ENCODE results near the gene CELF4. TPM values are rescaled to one million over a fixed set of nuclear protein-coding genes. Genes with fewer than 3 reads are reported as not detected.

CELF4 gene
- total RNA-seq, 1 experiment from 2014 or later = not detected

GRCh38 chr18:37270038-37270665 is 295.4 kb downstream of the CELF4 start:
- no TSS peak for BruUV-seq (replicated peaks)
- Histone ChIP-seq H3K27me3 (ENCODE audit: control insufficient read depth, insufficient read depth, low read length) (no peaks in the 10 kb centered on the region), H3K36me3 (ENCODE audit: control insufficient read depth, insufficient read depth, low read length) (no peaks in the 10 kb centered on the region), H3K27ac (ENCODE audit: low read length) (no peak overlapping the region), H3K4me3 (ENCODE audit: low read depth in 2 of 2, low read length in 2 of 2) (no peak overlapping the region), H3K4me1 (ENCODE audit: control insufficient read depth, insufficient read depth, low read length) (no peaks in the 10 kb centered on the region), H3K9me3 (ENCODE audit: control insufficient read depth, insufficient read depth, low read depth, low read length) (no peaks in the 10 kb centered on the region)
- ChIA-PET POLR2A (no interaction called here), CTCF (no interaction called here)
- no peak for DNase-seq (ENCODE audit: low read depth, low spot score)
- intact Hi-C loops (cut with micrococcal nuclease; ENCODE audit: unreplicated experiment) (no loop called here), in situ Hi-C loops (cut with HindIII; ENCODE audit: low pct_unique_long_range_greater_than_20kb, low sequenced_read_pairs) (no loop called here)
- ATAC-seq = no peak
- TF ChIP-seq TCF7L2 (IDR thresholded peaks at IDR 0.05; ENCODE audit: low read depth, low read length) = no peak
- TF ChIP-seq, protein P1, sequence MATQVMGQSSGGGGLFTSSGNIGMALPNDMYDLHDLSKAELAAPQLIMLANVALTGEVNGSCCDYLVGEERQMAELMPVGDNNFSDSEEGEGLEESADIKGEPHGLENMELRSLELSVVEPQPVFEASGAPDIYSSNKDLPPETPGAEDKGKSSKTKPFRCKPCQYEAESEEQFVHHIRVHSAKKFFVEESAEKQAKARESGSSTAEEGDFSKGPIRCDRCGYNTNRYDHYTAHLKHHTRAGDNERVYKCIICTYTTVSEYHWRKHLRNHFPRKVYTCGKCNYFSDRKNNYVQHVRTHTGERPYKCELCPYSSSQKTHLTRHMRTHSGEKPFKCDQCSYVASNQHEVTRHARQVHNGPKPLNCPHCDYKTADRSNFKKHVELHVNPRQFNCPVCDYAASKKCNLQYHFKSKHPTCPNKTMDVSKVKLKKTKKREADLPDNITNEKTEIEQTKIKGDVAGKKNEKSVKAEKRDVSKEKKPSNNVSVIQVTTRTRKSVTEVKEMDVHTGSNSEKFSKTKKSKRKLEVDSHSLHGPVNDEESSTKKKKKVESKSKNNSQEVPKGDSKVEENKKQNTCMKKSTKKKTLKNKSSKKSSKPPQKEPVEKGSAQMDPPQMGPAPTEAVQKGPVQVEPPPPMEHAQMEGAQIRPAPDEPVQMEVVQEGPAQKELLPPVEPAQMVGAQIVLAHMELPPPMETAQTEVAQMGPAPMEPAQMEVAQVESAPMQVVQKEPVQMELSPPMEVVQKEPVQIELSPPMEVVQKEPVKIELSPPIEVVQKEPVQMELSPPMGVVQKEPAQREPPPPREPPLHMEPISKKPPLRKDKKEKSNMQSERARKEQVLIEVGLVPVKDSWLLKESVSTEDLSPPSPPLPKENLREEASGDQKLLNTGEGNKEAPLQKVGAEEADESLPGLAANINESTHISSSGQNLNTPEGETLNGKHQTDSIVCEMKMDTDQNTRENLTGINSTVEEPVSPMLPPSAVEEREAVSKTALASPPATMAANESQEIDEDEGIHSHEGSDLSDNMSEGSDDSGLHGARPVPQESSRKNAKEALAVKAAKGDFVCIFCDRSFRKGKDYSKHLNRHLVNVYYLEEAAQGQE (IDR thresholded peaks at IDR 0.05; ENCODE audit: insufficient read depth in 1 of 2, low read depth in 2 of 2, low read length in 1 of 2) = peak; percentile 99 to 100

GRCh38 chr18:37266290-37266689 is 299.3 kb downstream of the CELF4 start:
- no peak overlapping the region for H3K4me3 ChIP-seq (ENCODE audit: low read depth in 2 of 2, low read length in 2 of 2)
- ATAC-seq (no peak), DNase-seq (ENCODE audit: low read depth, low spot score) (no peak)
- in situ Hi-C loops (cut with HindIII; ENCODE audit: low pct_unique_long_range_greater_than_20kb, low sequenced_read_pairs) (no loop called here), intact Hi-C loops (cut with micrococcal nuclease; ENCODE audit: unreplicated experiment) (no loop called here)
- H3K36me3 ChIP-seq (ENCODE audit: control insufficient read depth, insufficient read depth, low read length) = no peaks in the 10 kb centered on the region
- no peaks in the 10 kb centered on the region for H3K27me3 ChIP-seq (ENCODE audit: control insufficient read depth, insufficient read depth, low read length)
- no peaks in the 10 kb centered on the region for H3K4me1 ChIP-seq (ENCODE audit: control insufficient read depth, insufficient read depth, low read length)
- no peaks in the 10 kb centered on the region for H3K9me3 ChIP-seq (ENCODE audit: control insufficient read depth, insufficient read depth, low read depth, low read length)
- no peak overlapping the region for H3K27ac ChIP-seq (ENCODE audit: low read length)
- CTCF ChIA-PET = no interaction called here
- TF ChIP-seq, protein P1 (IDR thresholded peaks at IDR 0.05; ENCODE audit: insufficient read depth in 1 of 2, low read depth in 2 of 2, low read length in 1 of 2) = no peak
- TF ChIP-seq TCF7L2 (IDR thresholded peaks at IDR 0.05; ENCODE audit: low read depth, low read length) (no peak), SIN3A (IDR thresholded peaks at IDR 0.05; ENCODE audit: borderline replicate concordance, insufficient read depth, low read depth, low read length) (no peak), POLR2AphosphoS5 (IDR thresholded peaks at IDR 0.05; ENCODE audit: low read depth, low read length) (no peak)
- TF ChIP-seq, protein P2, sequence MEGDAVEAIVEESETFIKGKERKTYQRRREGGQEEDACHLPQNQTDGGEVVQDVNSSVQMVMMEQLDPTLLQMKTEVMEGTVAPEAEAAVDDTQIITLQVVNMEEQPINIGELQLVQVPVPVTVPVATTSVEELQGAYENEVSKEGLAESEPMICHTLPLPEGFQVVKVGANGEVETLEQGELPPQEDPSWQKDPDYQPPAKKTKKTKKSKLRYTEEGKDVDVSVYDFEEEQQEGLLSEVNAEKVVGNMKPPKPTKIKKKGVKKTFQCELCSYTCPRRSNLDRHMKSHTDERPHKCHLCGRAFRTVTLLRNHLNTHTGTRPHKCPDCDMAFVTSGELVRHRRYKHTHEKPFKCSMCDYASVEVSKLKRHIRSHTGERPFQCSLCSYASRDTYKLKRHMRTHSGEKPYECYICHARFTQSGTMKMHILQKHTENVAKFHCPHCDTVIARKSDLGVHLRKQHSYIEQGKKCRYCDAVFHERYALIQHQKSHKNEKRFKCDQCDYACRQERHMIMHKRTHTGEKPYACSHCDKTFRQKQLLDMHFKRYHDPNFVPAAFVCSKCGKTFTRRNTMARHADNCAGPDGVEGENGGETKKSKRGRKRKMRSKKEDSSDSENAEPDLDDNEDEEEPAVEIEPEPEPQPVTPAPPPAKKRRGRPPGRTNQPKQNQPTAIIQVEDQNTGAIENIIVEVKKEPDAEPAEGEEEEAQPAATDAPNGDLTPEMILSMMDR (IDR thresholded peaks at IDR 0.05) = no peak; the same call in 1 of the 2 replicates
- POLR2A ChIA-PET = no interaction called here
- no TSS peak for BruUV-seq (replicated peaks)
